ENCODE measurements around the gene PTAR1. TPM values are rescaled to one million over a fixed set of nuclear protein-coding genes. Genes with fewer than 3 reads are reported as not detected.

PTAR1 gene
- total RNA-seq (2013; cell fraction: nucleolus; rRNA removed) = 289 and 307 TPM in 2 replicates
- total RNA-seq (2014; rRNA removed) (23.3 and 29.2 TPM in 2 replicates), total RNA-seq (2014; rRNA removed; fragmentation: Illumina TruSeq; extraction: Trizol) (27.6 and 29.3 TPM in 2 replicates), total RNA-seq (2021) (16.3 and 17.7 TPM in 2 replicates), polyA plus RNA-seq (2011; rRNA removed) (26.2 and 42.7 TPM in 2 replicates), polyA plus RNA-seq (2014; fragmentation: Illumina TruSeq; extraction: Trizol) (16.9 and 17.5 TPM in 2 replicates), polyA plus RNA-seq (2014; fragmentation: Nextera tagmentation; extraction: Ambion mirVana) (1 to 10 TPM; 4.9 to 6.6 TPM), polyA plus RNA-seq (2014; rRNA removed) (9.5 and 10.4 TPM in 2 replicates), polyA plus RNA-seq (2016; fragmentation: Nextera tagmentation; extraction: Ambion mirVana) (10 to 100 TPM; 10.6 to 12.0 TPM), polyA minus RNA-seq (2011; rRNA and poly(A)+ RNA removed) (50.7 and 52.3 TPM in 2 replicates), Bru-seq, nascent RNA (percentile 90 among the genes with signal in this experiment), BruChase-seq, experiment 1, labeled RNA remaining after a 6-hour chase (percentile 96 among the genes with signal in this experiment), BruChase-seq, experiment 2, labeled RNA remaining after a 2-hour chase (percentile 93 among the genes with signal in this experiment)
- 5.0 TPM for polyA plus RNA-seq (2011; ENCODE audit: low read depth)
- polyA plus RNA-seq (2011; cell fraction: cytosol; rRNA removed) = 6.4 and 9.8 TPM in 2 replicates
- polyA plus RNA-seq (2011; cell fraction: nucleus; rRNA removed) = 59.8 and 72.4 TPM in 2 replicates
- polyA plus RNA-seq (2012) = 10.6 and 11.0 TPM in 2 replicates
- polyA minus RNA-seq (2011; cell fraction: cytosol; rRNA and poly(A)+ RNA removed) = 15.4 and 16.2 TPM in 2 replicates
- 79.5 and 89.2 TPM in 2 replicates for polyA minus RNA-seq (2011; cell fraction: nucleus; rRNA and poly(A)+ RNA removed)
- long read RNA-seq, experiment 1, partial matches to known transcripts = 2 of 6 reads
- long read RNA-seq, experiment 1, other reads (novel, unspliced or antisense) = 2 of 6 reads
- long read RNA-seq, experiment 2, transcript PTAR1-205 (2 exons, 1,689 nt) = major isoform, 9 of 25 reads
- long read RNA-seq, experiment 2, partial matches to known transcripts = 3 of 25 reads
- long read RNA-seq, experiment 2, other reads (novel, unspliced or antisense) = 11 of 25 reads

DNA sequence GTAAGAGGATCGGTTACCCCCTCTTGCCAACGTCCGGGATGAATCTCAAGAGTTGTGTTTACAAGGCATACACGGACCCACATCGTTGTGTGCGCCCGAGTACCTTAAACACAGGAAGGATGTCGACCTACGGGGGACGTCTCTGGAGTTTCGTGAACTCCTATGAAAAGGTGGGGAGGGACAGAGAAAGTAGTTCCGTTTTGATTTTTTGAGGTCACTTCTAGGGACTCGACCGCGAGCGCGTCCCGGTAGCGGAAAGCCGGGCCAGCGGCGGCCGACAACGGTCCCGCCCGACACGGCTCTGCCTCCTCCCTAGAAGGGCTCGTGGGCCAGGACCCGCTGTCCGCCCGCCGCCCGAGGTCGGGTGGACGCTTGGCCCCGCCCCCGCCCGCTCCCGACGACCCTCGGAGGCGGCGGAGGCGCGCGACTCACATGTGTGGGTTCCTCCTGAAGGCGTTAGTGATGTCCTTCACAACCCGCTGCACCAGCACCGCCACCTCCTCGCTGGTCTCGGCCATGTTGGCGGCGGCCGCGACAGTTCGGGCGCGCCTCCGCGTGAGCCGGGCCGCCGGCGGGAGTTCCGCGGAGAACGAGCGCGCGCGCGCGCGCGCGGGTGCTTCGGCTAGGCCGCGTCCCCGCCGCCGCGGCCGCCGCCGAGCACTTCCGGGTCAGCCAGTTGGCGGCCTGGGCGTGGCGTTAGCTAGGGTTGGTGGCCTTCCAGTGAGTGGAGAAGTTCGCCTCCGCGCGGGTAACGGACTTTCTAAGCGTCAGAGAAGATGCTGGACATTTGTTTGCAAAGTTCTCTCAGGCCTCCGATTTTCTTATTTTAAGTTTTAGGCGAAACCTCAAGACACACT is at the start of gene PTAR1:
TSS of gene PTAR1 (minus strand) at position 591 of the 857 bp plus-strand sequence. CDS start at position 518, 73 bp downstream.
- CTCF ChIA-PET = interaction anchor here (2.1 kb wide), 1 partner anchor 10 kb away, joined by 5 read pairs; no protein-coding TSS in a partner anchor
- peak; percentile 90 for FAIRE-seq
- TF ChIP-seq NR2C1 (IDR thresholded peaks at IDR 0.05) = peak; percentile 98
- TF ChIP-seq, protein P1, sequence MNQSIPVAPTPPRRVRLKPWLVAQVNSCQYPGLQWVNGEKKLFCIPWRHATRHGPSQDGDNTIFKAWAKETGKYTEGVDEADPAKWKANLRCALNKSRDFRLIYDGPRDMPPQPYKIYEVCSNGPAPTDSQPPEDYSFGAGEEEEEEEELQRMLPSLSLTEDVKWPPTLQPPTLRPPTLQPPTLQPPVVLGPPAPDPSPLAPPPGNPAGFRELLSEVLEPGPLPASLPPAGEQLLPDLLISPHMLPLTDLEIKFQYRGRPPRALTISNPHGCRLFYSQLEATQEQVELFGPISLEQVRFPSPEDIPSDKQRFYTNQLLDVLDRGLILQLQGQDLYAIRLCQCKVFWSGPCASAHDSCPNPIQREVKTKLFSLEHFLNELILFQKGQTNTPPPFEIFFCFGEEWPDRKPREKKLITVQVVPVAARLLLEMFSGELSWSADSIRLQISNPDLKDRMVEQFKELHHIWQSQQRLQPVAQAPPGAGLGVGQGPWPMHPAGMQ (IDR thresholded peaks at IDR 0.05; ENCODE audit: borderline replicate concordance) = no peak
- TF ChIP-seq ZBED1 (IDR thresholded peaks at IDR 0.05; ENCODE audit: borderline replicate concordance) = peak; percentile 47; the same call in 1 of the 2 replicates
- TF ChIP-seq ATF2 (IDR thresholded peaks at IDR 0.05; ENCODE audit: low read length) = no peak
- peak; percentile 51; the same call in 1 of the 2 replicates for TF ChIP-seq DPF2 (IDR thresholded peaks at IDR 0.05)
- 0 out of 2 replicates have a peak, but pooled peaks have one; percentile 21 for TF ChIP-seq JUND (IDR thresholded peaks at IDR 0.05; ENCODE audit: low read depth, low read length)
- TF ChIP-seq BCL3 (IDR thresholded peaks at IDR 0.05; ENCODE audit: borderline replicate concordance, insufficient read depth, low read depth, low read length, poor library complexity, severe bottlenecking) = peak; percentile 8
- 0 out of 2 replicates have a peak, but pooled peaks have one; percentile 61 for TF ChIP-seq TBL1XR1 (IDR thresholded peaks at IDR 0.05; ENCODE audit: low read depth, low read length)
- TF ChIP-seq HDAC6 (IDR thresholded peaks at IDR 0.05; ENCODE audit: unreplicated experiment) = peak; percentile 26
- peak; percentile 68 for TF ChIP-seq IKZF1 (conservative IDR thresholded peaks at IDR 0.05)
- peak; percentile 85 for TF ChIP-seq LARP7 (IDR thresholded peaks at IDR 0.05)
- TF ChIP-seq STAT3 (IDR thresholded peaks at IDR 0.05; ENCODE audit: low read depth, low read length) = no peak
- peak; percentile 74; the same call in 1 of the 2 replicates for TF ChIP-seq POLR2AphosphoS2 (IDR thresholded peaks at IDR 0.05; ENCODE audit: low read depth, low read length)
- TF ChIP-seq BACH1 (IDR thresholded peaks at IDR 0.05; ENCODE audit: borderline replicate concordance) = peak; percentile 57; the same call in 1 of the 2 replicates

More for the DNA sequence above, at the start of gene PTAR1:
- peak; percentile 86 for ATAC-seq
- peaks cover 2% of the 10 kb centered on the region; the same call in 1 of the 2 replicates for H3K4me1 ChIP-seq (ENCODE audit: control insufficient read depth, insufficient read depth, low read length)
- H3K27me3 ChIP-seq (replicated peaks in 1 of 2; ENCODE audit: control insufficient read depth in 2 of 2, insufficient read depth in 2 of 2, low read length in 1 of 2) = no peaks in the 10 kb centered on the region
- no TSS peak for BruUV-seq (replicated peaks)
- DNase-seq (ENCODE audit: low read depth, low spot score) = peak; percentile 35
- SMC1A ChIA-PET (ENCODE audit: uncharacterized antibody, unreplicated experiment) = interaction anchor here (1.3 to 2.2 kb wide), 2 partner anchors 11 to 17 kb away, joined by 4 to 7 read pairs; no protein-coding TSS in a partner anchor
- peak within 1 kb of the TSS; percentile 94 for H2AFZ ChIP-seq (ENCODE audit: control insufficient read depth, low read depth, low read length)
- in situ Hi-C loops (cut with MboI) (loop anchor here (10.0 to 25.0 kb wide), 3 partner anchors 103 to 503 kb away; partner anchors contain the start of gene SMC5), intact Hi-C loops (cut with micrococcal nuclease; ENCODE audit: unreplicated experiment) (loop anchor here (2.0 to 10.0 kb wide), 3 partner anchors 87 to 585 kb away; partner anchors contain the start of genes APBA1 and TJP2)
- peak within 1 kb of the TSS; percentile 66 for H3K4me2 ChIP-seq (ENCODE audit: control insufficient read depth, insufficient read depth)
- peak within 1 kb of the TSS; percentile 83 for H3K27ac ChIP-seq (ENCODE audit: control insufficient read depth, insufficient read depth)
- WGBS (ENCODE audit: insufficient coverage, insufficient replicate concordance, low lambda C conversion rate, missing lambda C conversion rate) = under 1% methylated on average over 93 of the region's 98 CpGs
- no peaks in the 10 kb centered on the region for H4K20me1 ChIP-seq (ENCODE audit: control insufficient read depth, insufficient read depth)
- H3K4me3 ChIP-seq = peak within 1 kb of the TSS; percentile 92
- peaks cover 36% of the 10 kb centered on the region for H3K79me2 ChIP-seq (ENCODE audit: control insufficient read depth, insufficient read depth, low read length)
- RAD21 ChIA-PET (ENCODE audit: unreplicated experiment) = interaction anchor here (1.2 kb wide), 1 partner anchor 11 kb away, joined by 4 read pairs; no protein-coding TSS in a partner anchor
- H3K36me3 ChIP-seq (ENCODE audit: control insufficient read depth in 2 of 2, insufficient read depth in 2 of 2, low read length in 1 of 2) = no peaks in the 10 kb centered on the region
- H3K9ac ChIP-seq (ENCODE audit: control insufficient read depth, insufficient read depth, low read length) = peak within 1 kb of the TSS; percentile 96
- POLR2A ChIA-PET = interaction anchor here (0.6 to 1.4 kb wide), 5 partner anchors 10 to 94 kb away, joined by 3 to 7 read pairs (median 3); no protein-coding TSS in a partner anchor
- no peaks in the 10 kb centered on the region for H3K9me3 ChIP-seq (replicated peaks; ENCODE audit: control insufficient read depth, insufficient read depth, low read length)
